ENCODE data around the gene MAD2L1BP. TPM values are rescaled to one million over a fixed set of nuclear protein-coding genes. Genes with fewer than 3 reads are reported as not detected.
A peak's percentile ranks its signal among the peaks of the same experiment; 100 is the strongest.

MAD2L1BP gene
- total and polyA plus RNA-seq, 2 of the 13 experiments (the other 11 are each of a cell fraction or from before 2014, with no cell fraction given): 54.2 to 55.5 TPM

DNA sequence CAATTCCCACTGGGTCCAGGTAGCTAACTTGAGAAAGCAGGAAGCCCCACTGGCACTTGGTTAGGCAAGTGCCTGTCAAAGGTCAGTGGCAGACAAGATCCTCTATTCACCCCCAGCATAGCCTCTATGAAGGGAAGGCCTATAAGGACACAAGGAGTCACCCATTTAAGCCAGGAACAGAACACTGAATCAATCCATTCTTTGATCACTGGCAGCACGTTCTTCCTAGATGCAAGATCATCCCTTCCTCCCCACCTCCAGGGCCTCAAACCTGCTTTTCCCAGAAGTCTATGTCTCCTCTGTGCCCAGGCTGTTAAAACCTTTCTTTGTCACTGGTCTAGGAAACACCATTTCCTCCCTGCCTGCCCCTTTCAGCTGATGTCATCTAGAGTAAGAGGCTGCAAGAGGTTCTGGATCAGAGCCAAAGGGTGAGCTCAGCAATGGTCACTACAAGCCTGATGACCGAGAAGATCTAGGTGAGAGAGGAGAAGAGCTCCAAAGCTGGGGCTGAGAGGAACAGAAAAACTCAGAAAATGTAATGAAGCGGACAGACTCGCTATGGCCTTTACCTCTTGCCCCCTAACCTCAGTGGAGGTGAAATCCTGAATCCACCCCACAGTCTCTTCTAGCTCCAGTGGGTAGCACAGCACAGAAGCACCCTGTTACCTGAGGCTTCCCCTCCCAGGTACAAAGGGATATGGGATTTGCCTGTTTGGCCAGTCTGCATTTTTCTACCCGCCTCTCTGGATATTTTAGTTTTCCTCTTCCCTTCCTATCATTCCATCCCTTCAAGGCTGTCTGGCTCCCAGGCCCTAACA lies 8.4 kb upstream of the MAD2L1BP start (continued):
- TF ChIP-seq, protein P1, sequence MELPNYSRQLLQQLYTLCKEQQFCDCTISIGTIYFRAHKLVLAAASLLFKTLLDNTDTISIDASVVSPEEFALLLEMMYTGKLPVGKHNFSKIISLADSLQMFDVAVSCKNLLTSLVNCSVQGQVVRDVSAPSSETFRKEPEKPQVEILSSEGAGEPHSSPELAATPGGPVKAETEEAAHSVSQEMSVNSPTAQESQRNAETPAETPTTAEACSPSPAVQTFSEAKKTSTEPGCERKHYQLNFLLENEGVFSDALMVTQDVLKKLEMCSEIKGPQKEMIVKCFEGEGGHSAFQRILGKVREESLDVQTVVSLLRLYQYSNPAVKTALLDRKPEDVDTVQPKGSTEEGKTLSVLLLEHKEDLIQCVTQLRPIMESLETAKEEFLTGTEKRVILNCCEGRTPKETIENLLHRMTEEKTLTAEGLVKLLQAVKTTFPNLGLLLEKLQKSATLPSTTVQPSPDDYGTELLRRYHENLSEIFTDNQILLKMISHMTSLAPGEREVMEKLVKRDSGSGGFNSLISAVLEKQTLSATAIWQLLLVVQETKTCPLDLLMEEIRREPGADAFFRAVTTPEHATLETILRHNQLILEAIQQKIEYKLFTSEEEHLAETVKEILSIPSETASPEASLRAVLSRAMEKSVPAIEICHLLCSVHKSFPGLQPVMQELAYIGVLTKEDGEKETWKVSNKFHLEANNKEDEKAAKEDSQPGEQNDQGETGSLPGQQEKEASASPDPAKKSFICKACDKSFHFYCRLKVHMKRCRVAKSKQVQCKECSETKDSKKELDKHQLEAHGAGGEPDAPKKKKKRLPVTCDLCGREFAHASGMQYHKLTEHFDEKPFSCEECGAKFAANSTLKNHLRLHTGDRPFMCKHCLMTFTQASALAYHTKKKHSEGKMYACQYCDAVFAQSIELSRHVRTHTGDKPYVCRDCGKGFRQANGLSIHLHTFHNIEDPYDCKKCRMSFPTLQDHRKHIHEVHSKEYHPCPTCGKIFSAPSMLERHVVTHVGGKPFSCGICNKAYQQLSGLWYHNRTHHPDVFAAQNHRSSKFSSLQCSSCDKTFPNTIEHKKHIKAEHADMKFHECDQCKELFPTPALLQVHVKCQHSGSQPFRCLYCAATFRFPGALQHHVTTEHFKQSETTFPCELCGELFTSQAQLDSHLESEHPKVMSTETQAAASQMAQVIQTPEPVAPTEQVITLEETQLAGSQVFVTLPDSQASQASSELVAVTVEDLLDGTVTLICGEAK (IDR thresholded peaks at IDR 0.05): no peak
- TF ChIP-seq, protein P1 (CRISPR knock-in tag; IDR thresholded peaks at IDR 0.05): 0 out of 2 replicates have a peak, but pooled peaks have one; percentile 38
- TF ChIP-seq, protein P2, sequence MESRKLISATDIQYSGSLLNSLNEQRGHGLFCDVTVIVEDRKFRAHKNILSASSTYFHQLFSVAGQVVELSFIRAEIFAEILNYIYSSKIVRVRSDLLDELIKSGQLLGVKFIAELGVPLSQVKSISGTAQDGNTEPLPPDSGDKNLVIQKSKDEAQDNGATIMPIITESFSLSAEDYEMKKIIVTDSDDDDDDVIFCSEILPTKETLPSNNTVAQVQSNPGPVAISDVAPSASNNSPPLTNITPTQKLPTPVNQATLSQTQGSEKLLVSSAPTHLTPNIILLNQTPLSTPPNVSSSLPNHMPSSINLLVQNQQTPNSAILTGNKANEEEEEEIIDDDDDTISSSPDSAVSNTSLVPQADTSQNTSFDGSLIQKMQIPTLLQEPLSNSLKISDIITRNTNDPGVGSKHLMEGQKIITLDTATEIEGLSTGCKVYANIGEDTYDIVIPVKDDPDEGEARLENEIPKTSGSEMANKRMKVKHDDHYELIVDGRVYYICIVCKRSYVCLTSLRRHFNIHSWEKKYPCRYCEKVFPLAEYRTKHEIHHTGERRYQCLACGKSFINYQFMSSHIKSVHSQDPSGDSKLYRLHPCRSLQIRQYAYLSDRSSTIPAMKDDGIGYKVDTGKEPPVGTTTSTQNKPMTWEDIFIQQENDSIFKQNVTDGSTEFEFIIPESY (CRISPR knock-in tag; IDR thresholded peaks at IDR 0.05): peak; percentile 60; the same call in 1 of the 2 replicates
- TF ChIP-seq, protein P3, sequence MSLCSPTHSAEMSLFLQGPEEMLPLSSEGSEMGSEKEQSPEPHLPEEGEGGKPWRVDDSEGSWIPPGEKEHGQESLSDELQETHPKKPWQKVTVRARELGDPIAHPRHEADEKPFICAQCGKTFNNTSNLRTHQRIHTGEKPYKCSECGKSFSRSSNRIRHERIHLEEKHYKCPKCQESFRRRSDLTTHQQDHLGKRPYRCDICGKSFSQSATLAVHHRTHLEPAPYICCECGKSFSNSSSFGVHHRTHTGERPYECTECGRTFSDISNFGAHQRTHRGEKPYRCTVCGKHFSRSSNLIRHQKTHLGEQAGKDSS (CRISPR knock-in tag; IDR thresholded peaks at IDR 0.05; ENCODE audit: borderline replicate concordance, low read depth): peak; percentile 34; the same call in 1 of the 2 replicates
- TF ChIP-seq ZNF550 (CRISPR knock-in tag; IDR thresholded peaks at IDR 0.05; ENCODE audit: borderline replicate concordance) (peak; percentile 10; the same call in 1 of the 2 replicates), NFE2L1 (CRISPR knock-in tag; IDR thresholded peaks at IDR 0.05; ENCODE audit: borderline replicate concordance) (no peak), SRSF1 (optimal IDR thresholded peaks at IDR 0.05; ENCODE audit: low read depth, low read length) (no peak), NCOA2 (CRISPR knock-in tag; IDR thresholded peaks at IDR 0.05) (0 out of 2 replicates have a peak, but pooled peaks have one; percentile 7), POLR2A (IDR thresholded peaks at IDR 0.05; ENCODE audit: insufficient read depth in 1 of 2, low read depth in 2 of 2, low read length in 2 of 2) (peak in 1 of 2 experiments; percentile 26; a peak in 1 of 4 replicates), KLF6 (CRISPR knock-in tag; IDR thresholded peaks at IDR 0.05) (peak; percentile 77), DNMT3B (CRISPR knock-in tag; conservative IDR thresholded peaks at IDR 0.05) (no peak), ZNF75D (CRISPR knock-in tag; IDR thresholded peaks at IDR 0.05; ENCODE audit: borderline replicate concordance) (no peak), PAF1 (CRISPR knock-in tag; IDR thresholded peaks at IDR 0.05) (peak; percentile 26; the same call in 1 of the 2 replicates), ZNF501 (CRISPR knock-in tag; IDR thresholded peaks at IDR 0.05) (peak; percentile 54), ZBTB1 (CRISPR knock-in tag; IDR thresholded peaks at IDR 0.05; ENCODE audit: borderline replicate concordance) (no peak)
- TF ChIP-seq, protein P4, sequence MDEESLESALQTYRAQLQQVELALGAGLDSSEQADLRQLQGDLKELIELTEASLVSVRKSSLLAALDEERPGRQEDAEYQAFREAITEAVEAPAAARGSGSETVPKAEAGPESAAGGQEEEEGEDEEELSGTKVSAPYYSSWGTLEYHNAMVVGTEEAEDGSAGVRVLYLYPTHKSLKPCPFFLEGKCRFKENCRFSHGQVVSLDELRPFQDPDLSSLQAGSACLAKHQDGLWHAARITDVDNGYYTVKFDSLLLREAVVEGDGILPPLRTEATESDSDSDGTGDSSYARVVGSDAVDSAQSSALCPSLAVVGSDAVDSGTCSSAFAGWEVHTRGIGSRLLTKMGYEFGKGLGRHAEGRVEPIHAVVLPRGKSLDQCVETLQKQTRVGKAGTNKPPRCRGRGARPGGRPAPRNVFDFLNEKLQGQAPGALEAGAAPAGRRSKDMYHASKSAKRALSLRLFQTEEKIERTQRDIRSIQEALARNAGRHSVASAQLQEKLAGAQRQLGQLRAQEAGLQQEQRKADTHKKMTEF (CRISPR knock-in tag; IDR thresholded peaks at IDR 0.05): peak; percentile 19; the same call in 1 of the 2 replicates
